Measurements from ENCODE around the gene ADPRM. TPM values are rescaled to one million over a fixed set of nuclear protein-coding genes. Genes with fewer than 3 reads are reported as not detected.
"Not testable (repeated sequence)": the region's sequence is repeated elsewhere in the genome, so short reads cannot be mapped to it uniquely, and the experiment has no call there.

Gene ADPRM
- total RNA-seq, 1 experiment from 2014 or later = 7.9 TPM

DNA sequence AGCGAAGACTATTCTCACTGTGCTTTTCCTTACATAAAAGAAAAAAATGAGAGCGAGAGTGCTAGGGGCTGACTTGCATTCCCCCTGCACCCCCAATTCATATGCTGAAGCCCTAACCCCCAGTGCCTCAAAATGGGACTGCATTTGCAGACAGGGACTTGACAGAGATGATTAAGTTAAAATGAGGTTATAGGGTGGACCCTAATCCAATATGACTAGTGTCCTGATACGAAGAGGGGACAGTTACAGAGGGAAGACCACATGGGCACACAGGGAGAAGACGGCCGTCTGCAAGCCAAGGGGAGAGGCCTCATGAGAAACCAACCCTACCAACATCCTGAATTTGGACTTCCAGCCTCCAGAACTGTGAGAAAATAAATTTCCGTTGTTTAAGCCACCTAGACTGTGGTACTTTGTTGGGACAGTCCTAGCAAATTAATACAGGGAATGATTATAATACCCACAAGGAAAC is 34.0 kb downstream of the ADPRM start:
- Histone ChIP-seq H3K79me2 (ENCODE audit: insufficient read depth, low read length) (no peaks in the 10 kb centered on the region), H3K27me3 (ENCODE audit: insufficient read depth, low read length) (peaks cover 5% of the 10 kb centered on the region; the same call in 1 of the 2 replicates), H3K9me3 (ENCODE audit: control insufficient read depth in 1 of 2, insufficient read depth in 1 of 2, low read depth in 1 of 2, low read length in 2 of 2) (no peaks in the 10 kb centered on the region), H3K4me2 (ENCODE audit: low read length) (no peak overlapping the region), H2AFZ (ENCODE audit: low read depth, low read length, poor library complexity, severe bottlenecking) (no peak overlapping the region), H3K27ac (ENCODE audit: low read depth, low read length) (no peak overlapping the region), H3K9me2 (ENCODE audit: insufficient read depth) (no peaks in the 10 kb centered on the region), H3K36me3 (ENCODE audit: control insufficient read depth in 1 of 2, insufficient read depth in 2 of 2, low read length in 2 of 2) (no peaks in the 10 kb centered on the region), H3K4me3 (replicated peaks in 1 of 2; ENCODE audit: low read depth in 1 of 2, low read length in 2 of 2) (no peak overlapping the region), H4K20me1 (ENCODE audit: insufficient read depth) (no peaks in the 10 kb centered on the region), H3K9ac (ENCODE audit: low read length) (no peak overlapping the region), H3K4me1 (ENCODE audit: control insufficient read depth in 1 of 2, insufficient read depth in 2 of 2, low read length in 2 of 2) (no peaks in the 10 kb centered on the region)
- BruUV-seq (replicated peaks) = no TSS peak
- no peak for DNase-seq (ENCODE audit: low read depth, low spot score)
- RAD21 ChIA-PET (ENCODE audit: low non-redundant PET in 1 of 2, low total read pairs in 2 of 2, uncharacterized antibody in 2 of 2, unreplicated experiment in 2 of 2) = no interaction called here
- intact Hi-C loops (cut with micrococcal nuclease) = no loop called here
- POLR2A ChIA-PET = no interaction called here
- ATAC-seq = no peak
- no peak for TF ChIP-seq EZH2 (IDR thresholded peaks at IDR 0.05)
- CTCF ChIA-PET = no interaction called here

DNA sequence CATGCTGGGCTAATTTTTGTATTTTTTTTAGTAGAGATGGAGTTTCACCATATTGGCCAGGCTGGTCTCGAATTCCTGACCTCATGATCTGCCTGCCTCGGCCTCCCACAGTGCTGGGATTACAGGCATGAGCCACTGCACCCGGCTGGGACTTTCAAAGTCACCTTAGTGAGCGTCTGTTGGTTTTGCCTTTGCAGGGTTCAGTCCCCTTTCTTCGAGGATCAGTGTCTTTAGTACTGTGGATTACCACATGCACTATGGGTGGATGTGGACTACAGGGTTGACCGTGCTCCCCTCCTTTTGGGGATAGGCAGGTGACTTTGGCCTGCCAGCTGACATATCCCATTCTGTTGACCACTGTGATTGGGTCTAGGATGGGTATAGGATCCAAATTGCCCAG is 34.7 kb downstream of the ADPRM start:
- ATAC-seq; H3K9me3 ChIP-seq (ENCODE audit: control insufficient read depth in 1 of 2, insufficient read depth in 1 of 2, low read depth in 1 of 2, low read length in 2 of 2); intact Hi-C loops (cut with micrococcal nuclease); H3K9ac ChIP-seq (ENCODE audit: low read length); H3K4me2 ChIP-seq (ENCODE audit: low read length); H3K9me2 ChIP-seq (ENCODE audit: insufficient read depth); H2AFZ ChIP-seq (ENCODE audit: low read depth, low read length, poor library complexity, severe bottlenecking); H3K4me1 ChIP-seq (ENCODE audit: control insufficient read depth in 1 of 2, insufficient read depth in 2 of 2, low read length in 2 of 2); POLR2A ChIA-PET; H3K36me3 ChIP-seq (ENCODE audit: control insufficient read depth in 1 of 2, insufficient read depth in 2 of 2, low read length in 2 of 2); H3K27ac ChIP-seq (ENCODE audit: low read depth, low read length); H4K20me1 ChIP-seq (ENCODE audit: insufficient read depth); DNase-seq (ENCODE audit: low read depth, low spot score); CTCF ChIA-PET; BruUV-seq (replicated peaks); H3K79me2 ChIP-seq (ENCODE audit: insufficient read depth, low read length); H3K4me3 ChIP-seq (replicated peaks in 1 of 2; ENCODE audit: low read depth in 1 of 2, low read length in 2 of 2); H3K27me3 ChIP-seq (ENCODE audit: insufficient read depth, low read length); RAD21 ChIA-PET (ENCODE audit: low non-redundant PET in 1 of 2, low total read pairs in 2 of 2, uncharacterized antibody in 2 of 2, unreplicated experiment in 2 of 2): not testable (repeated sequence)

DNA sequence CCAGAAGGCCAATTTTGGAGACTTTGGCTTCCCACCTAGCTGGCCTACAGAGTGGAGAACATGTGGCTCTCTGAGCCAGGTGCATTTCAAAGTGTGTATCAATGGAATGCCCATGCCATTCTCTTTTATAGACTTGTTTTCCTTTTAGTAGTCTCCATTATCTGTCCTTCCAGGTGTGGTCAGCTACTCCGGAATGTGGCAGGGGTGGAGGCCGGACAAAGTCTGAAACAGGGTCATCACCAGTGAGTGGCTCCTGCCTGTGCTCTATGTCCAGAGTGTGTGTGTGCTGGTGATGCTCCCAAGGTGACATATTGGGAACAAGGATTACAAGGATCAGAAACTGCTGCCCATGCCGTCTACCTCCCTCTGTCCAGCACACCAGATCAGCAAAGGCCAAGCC is 36.3 kb downstream of the ADPRM start:
- Histone ChIP-seq H4K20me1 (ENCODE audit: insufficient read depth) (no peaks in the 10 kb centered on the region), H3K4me2 (ENCODE audit: low read length) (no peak overlapping the region), H3K79me2 (ENCODE audit: insufficient read depth, low read length) (no peaks in the 10 kb centered on the region), H3K27ac (ENCODE audit: low read depth, low read length) (no peak overlapping the region), H2AFZ (ENCODE audit: low read depth, low read length, poor library complexity, severe bottlenecking) (no peak overlapping the region), H3K36me3 (ENCODE audit: control insufficient read depth in 1 of 2, insufficient read depth in 2 of 2, low read length in 2 of 2) (no peaks in the 10 kb centered on the region), H3K9me2 (ENCODE audit: insufficient read depth) (no peaks in the 10 kb centered on the region), H3K4me1 (ENCODE audit: control insufficient read depth in 1 of 2, insufficient read depth in 2 of 2, low read length in 2 of 2) (no peaks in the 10 kb centered on the region), H3K4me3 (replicated peaks in 1 of 2; ENCODE audit: low read depth in 1 of 2, low read length in 2 of 2) (no peak overlapping the region), H3K27me3 (ENCODE audit: insufficient read depth, low read length) (peaks cover 5% of the 10 kb centered on the region; the same call in 1 of the 2 replicates), H3K9ac (ENCODE audit: low read length) (no peak overlapping the region), H3K9me3 (ENCODE audit: control insufficient read depth in 1 of 2, insufficient read depth in 1 of 2, low read depth in 1 of 2, low read length in 2 of 2) (no peaks in the 10 kb centered on the region)
- TF ChIP-seq POLR2A (IDR thresholded peaks at IDR 0.05; ENCODE audit: borderline replicate concordance, extremely low read depth, insufficient read depth, insufficient read length) (no peak), EGR1 (IDR thresholded peaks at IDR 0.05; ENCODE audit: low read depth) (no peak), CEBPB (IDR thresholded peaks at IDR 0.05; ENCODE audit: low read depth) (no peak), FOSL1 (IDR thresholded peaks at IDR 0.05; ENCODE audit: low read depth) (no peak), ZNF274 (IDR thresholded peaks at IDR 0.05; ENCODE audit: low read depth, low read length) (no peak), RAD21 (IDR thresholded peaks at IDR 0.05; ENCODE audit: low read depth) (no peak), ZFX (IDR thresholded peaks at IDR 0.05) (no peak), ELF1 (IDR thresholded peaks at IDR 0.05; ENCODE audit: borderline replicate concordance, low read depth) (no peak), SIN3A (IDR thresholded peaks at IDR 0.05; ENCODE audit: low read depth) (no peak)
- TF ChIP-seq, protein P1, sequence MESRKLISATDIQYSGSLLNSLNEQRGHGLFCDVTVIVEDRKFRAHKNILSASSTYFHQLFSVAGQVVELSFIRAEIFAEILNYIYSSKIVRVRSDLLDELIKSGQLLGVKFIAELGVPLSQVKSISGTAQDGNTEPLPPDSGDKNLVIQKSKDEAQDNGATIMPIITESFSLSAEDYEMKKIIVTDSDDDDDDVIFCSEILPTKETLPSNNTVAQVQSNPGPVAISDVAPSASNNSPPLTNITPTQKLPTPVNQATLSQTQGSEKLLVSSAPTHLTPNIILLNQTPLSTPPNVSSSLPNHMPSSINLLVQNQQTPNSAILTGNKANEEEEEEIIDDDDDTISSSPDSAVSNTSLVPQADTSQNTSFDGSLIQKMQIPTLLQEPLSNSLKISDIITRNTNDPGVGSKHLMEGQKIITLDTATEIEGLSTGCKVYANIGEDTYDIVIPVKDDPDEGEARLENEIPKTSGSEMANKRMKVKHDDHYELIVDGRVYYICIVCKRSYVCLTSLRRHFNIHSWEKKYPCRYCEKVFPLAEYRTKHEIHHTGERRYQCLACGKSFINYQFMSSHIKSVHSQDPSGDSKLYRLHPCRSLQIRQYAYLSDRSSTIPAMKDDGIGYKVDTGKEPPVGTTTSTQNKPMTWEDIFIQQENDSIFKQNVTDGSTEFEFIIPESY (IDR thresholded peaks at IDR 0.05; ENCODE audit: extremely low read depth, insufficient replicate concordance, low read length) = no peak
- BruUV-seq (replicated peaks) = no TSS peak
- RAD21 ChIA-PET (ENCODE audit: low non-redundant PET in 1 of 2, low total read pairs in 2 of 2, uncharacterized antibody in 2 of 2, unreplicated experiment in 2 of 2) = no interaction called here
- CTCF ChIA-PET = no interaction called here
- POLR2A ChIA-PET = no interaction called here
- intact Hi-C loops (cut with micrococcal nuclease) = no loop called here
- DNase-seq (ENCODE audit: low read depth, low spot score) (no peak), ATAC-seq (no peak)
